ENCODE results near the gene BOC. TPM values are rescaled to one million over a fixed set of nuclear protein-coding genes. Genes with fewer than 3 reads are reported as not detected.

The BOC gene
- total and polyA plus RNA-seq, 2 donors (not counting 3 experiments of a cell fraction or from before 2014, with no cell fraction given) = 0.07 TPM; not detected in 1

DNA sequence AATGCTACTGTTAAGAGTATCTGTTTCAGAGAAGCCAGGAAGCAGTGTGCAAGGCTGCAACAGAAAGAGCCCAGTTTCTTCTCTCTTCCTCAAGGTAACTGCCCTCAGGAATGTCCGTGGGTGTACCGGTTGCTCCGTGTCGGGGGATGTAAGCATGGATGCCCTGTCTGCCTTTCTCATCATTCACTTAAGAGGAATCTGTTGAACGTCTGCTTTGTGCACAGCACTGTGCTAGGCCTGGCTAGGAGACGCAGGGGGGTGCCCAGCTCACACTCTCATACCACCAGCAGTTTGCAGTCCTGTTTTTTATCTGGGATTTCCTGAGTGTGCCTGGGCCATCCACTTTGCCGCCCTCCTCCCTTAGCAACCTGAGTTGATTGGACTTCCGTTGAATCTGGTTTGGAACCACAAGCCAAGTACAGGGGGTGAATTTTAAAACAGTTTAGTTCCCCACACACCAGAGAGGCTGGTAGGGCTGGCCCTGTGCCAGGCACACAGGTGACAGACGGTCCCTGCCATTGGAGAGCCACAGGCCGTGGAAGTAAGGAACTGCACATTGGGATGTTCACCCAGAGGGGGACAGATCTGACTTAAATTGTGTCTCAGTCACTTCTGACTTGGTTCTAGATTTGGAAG is 11.2 kb downstream of the BOC start:
- no peak overlapping the region for H3K27ac ChIP-seq (ENCODE audit: insufficient read depth, low read depth, low read length)
- intact Hi-C loops (cut with micrococcal nuclease) = no loop called here
- TF ChIP-seq MAX (IDR thresholded peaks at IDR 0.05; ENCODE audit: insufficient read depth, insufficient read length) = no peak
- no peak for TF ChIP-seq GATA2 (IDR thresholded peaks at IDR 0.05; ENCODE audit: insufficient read depth, insufficient read length, low read depth, low read length)
- TF ChIP-seq CTCF (IDR thresholded peaks at IDR 0.05; ENCODE audit: extremely low read depth in 1 of 2, insufficient read depth in 1 of 2, low read depth in 1 of 2, low read length in 2 of 2) = no peak
- no peak for TF ChIP-seq POLR2AphosphoS5 (IDR thresholded peaks at IDR 0.05; ENCODE audit: insufficient read depth, low read depth, low read length)
- no peak for TF ChIP-seq MYC (IDR thresholded peaks at IDR 0.05; ENCODE audit: low read depth, low read length)
- H3K4me2 ChIP-seq (ENCODE audit: insufficient read depth, low read length) = no peak overlapping the region
- no peaks in the 10 kb centered on the region for H3K36me3 ChIP-seq (ENCODE audit: control insufficient read depth in 2 of 2, extremely low read depth in 1 of 2, insufficient read depth in 2 of 2, low read length in 2 of 2)
- no peaks in the 10 kb centered on the region for H3K9me3 ChIP-seq (replicated peaks; ENCODE audit: control insufficient read depth, insufficient read depth, low read length)
- H3K9ac ChIP-seq (replicated peaks; ENCODE audit: extremely low read depth, insufficient read depth, low read length) = no peak overlapping the region
- H3K79me2 ChIP-seq (ENCODE audit: control insufficient read depth, insufficient read depth, low read length) = no peaks in the 10 kb centered on the region
- CTCF ChIA-PET = no interaction called here
- no peak overlapping the region for H3K4me3 ChIP-seq (replicated peaks in 1 of 3; ENCODE audit: insufficient read depth in 1 of 3, low read depth in 1 of 3, low read length in 3 of 3)
- POLR2A ChIA-PET = no interaction called here
- H3K4me1 ChIP-seq (ENCODE audit: control insufficient read depth, extremely low read depth, insufficient read depth, low read length) = no peaks in the 10 kb centered on the region
- no peaks in the 10 kb centered on the region for H4K20me1 ChIP-seq (replicated peaks; ENCODE audit: control insufficient read depth, extremely low read depth, insufficient read depth, low read length)
- BruUV-seq (replicated peaks) = no TSS peak
- DNase-seq (ENCODE audit: low read depth, low spot score) (no peak), FAIRE-seq (no peak)
- H2AFZ ChIP-seq (ENCODE audit: low read depth, low read length) = no peak overlapping the region
- dilution Hi-C loops (cut with MboI; ENCODE audit: extremely low pct_ligation_motif_present, low sequenced_read_pairs) = no loop called here
- H3K9me1 ChIP-seq (replicated peaks; ENCODE audit: control insufficient read depth, extremely low read depth, insufficient read depth, low read length) = no peaks in the 10 kb centered on the region
- H3K27me3 ChIP-seq (ENCODE audit: control insufficient read depth in 2 of 2, insufficient read depth in 2 of 2, low read length in 2 of 2) = peaks cover 6 to 9% of the 10 kb centered on the region in 2 experiments

All from endothelial cell of umbilical vein (primary cell).